NB4 (cell line): Measurements from ENCODE around the gene RHOD.

Source experiments
- DNase-seq: peaks from one replicate; pipeline ENCODE4 v3.0.0; 2010; ENCODE audit warnings: low read depth
- H3K4me3 ChIP-seq: one replicate; pipeline ENCODE4 v1.5.1; 2011; ENCODE audit warnings: mild to moderate bottlenecking, low read depth, low read length, moderate library complexity
- CTCF ChIP-seq: IDR thresholded peaks from one replicate; pipeline ENCODE4 v1.5.1; 2012; ENCODE audit warnings: low read depth, low read length
- MAX ChIP-seq: IDR thresholded peaks from 2 replicates; pipeline ENCODE4 v1.6.1; 2011; ENCODE audit warnings: low read depth, low read length
- MYC ChIP-seq: IDR thresholded peaks from 2 replicates; pipeline ENCODE4 v1.6.1; 2011; ENCODE audit warnings: low read depth, low read length
- POLR2A ChIP-seq: IDR thresholded peaks from 2 replicates; pipeline ENCODE4 v1.6.1; 2011; ENCODE audit warnings: mild to moderate bottlenecking; ENCODE audit not compliant: insufficient read length; ENCODE audit errors: extremely low read depth

RHOD gene

GRCh38 chr11:67095214-67095507 lies 38.5 kb downstream of the RHOD start:
- TF ChIP-seq POLR2A (no peak), MAX (no peak), CTCF (no peak), MYC (no peak; the same call in 1 of the 2 replicates)
- H3K4me3 ChIP-seq: no peak overlapping the region
- no peak for DNase-seq

GRCh38 chr11:67098799-67099429 lies 42.3 kb downstream of the RHOD start:
- no peak overlapping the region for H3K4me3 ChIP-seq
- no peak for DNase-seq
- TF ChIP-seq MYC (no peak), MAX (no peak), POLR2A (no peak), CTCF (no peak)

GRCh38 chr11:67099831-67100324 lies 43.2 kb downstream of the RHOD start:
- TF ChIP-seq MAX (no peak), POLR2A (no peak), MYC (no peak)
- no peak for DNase-seq
- no peak overlapping the region for H3K4me3 ChIP-seq

- no peak for DNase-seq
- no peak overlapping the region for H3K4me3 ChIP-seq
- TF ChIP-seq MYC: no peak
- no peak for TF ChIP-seq CTCF
Observed at GRCh38 chr11:67102664-67103063, 46.0 kb downstream of the RHOD start.

GRCh38 chr11:67105964-67106363 lies 49.3 kb downstream of the RHOD start:
- no peak overlapping the region for H3K4me3 ChIP-seq
- no peak for DNase-seq
- no peak for TF ChIP-seq CTCF
- TF ChIP-seq MAX: no peak
- no peak for TF ChIP-seq POLR2A
- no peak for TF ChIP-seq MYC

- no peak for DNase-seq
- H3K4me3 ChIP-seq: no peak overlapping the region
- TF ChIP-seq POLR2A: no peak
- TF ChIP-seq MAX: no peak
- TF ChIP-seq MYC: no peak
- no peak for TF ChIP-seq CTCF
Observed at GRCh38 chr11:67111261-67111660, 54.6 kb downstream of the RHOD start.
